Measurements from ENCODE around the gene MACIR.

Gene MACIR

GRCh38 chr5:103247118-103247517, 11.4 kb upstream of the MACIR start:
- DNase-seq: no peak

- no peak for DNase-seq
These were observed 9.5 kb upstream of the MACIR start for GRCh38 chr5:103249068-103249467.

GRCh38 chr5:103254921-103255320, 3.6 kb upstream of the MACIR start:
- no peak for DNase-seq

GRCh38 chr5:103255691-103256090, 2.9 kb upstream of the MACIR start:
- no peak for DNase-seq

GRCh38 chr5:103256178-103256577, 2.4 kb upstream of the MACIR start:
- no peak for DNase-seq

GRCh38 chr5:103258957-103259704, 568 bp downstream of the MACIR start:
- DNase-seq: peak; percentile 56 to 69

- peak in 1 of 2 donors; percentile 1 for DNase-seq
These were observed 1.3 kb downstream of the MACIR start for GRCh38 chr5:103259705-103260355.

GRCh38 chr5:103260951-103261350, 2.4 kb downstream of the MACIR start:
- DNase-seq: no peak

- DNase-seq: no peak
These were observed 3.9 kb downstream of the MACIR start for GRCh38 chr5:103262422-103262871.

- no peak for DNase-seq
These were observed 4.5 kb downstream of the MACIR start for GRCh38 chr5:103263054-103263453.

GRCh38 chr5:103264508-103264907, 5.9 kb downstream of the MACIR start:
- no peak for DNase-seq

GRCh38 chr5:103270581-103270980, 12.0 kb downstream of the MACIR start:
- DNase-seq: no peak

GRCh38 chr5:103271570-103272289, 13.2 kb downstream of the MACIR start:
- no peak for DNase-seq

- no peak for DNase-seq
These were observed 13.8 kb downstream of the MACIR start for GRCh38 chr5:103272377-103272776.

GRCh38 chr5:103273952-103274351, 15.4 kb downstream of the MACIR start:
- no peak for DNase-seq

GRCh38 chr5:103275851-103276250, 17.3 kb downstream of the MACIR start:
- no peak for DNase-seq

GRCh38 chr5:103280967-103281366, 22.4 kb downstream of the MACIR start:
- no peak for DNase-seq

GRCh38 chr5:103283120-103283519, 24.6 kb downstream of the MACIR start:
- no peak for DNase-seq

GRCh38 chr5:103283869-103284268, 25.3 kb downstream of the MACIR start:
- no peak for DNase-seq

- no peak for DNase-seq
These were observed 28.1 kb downstream of the MACIR start for GRCh38 chr5:103286622-103287021.

GRCh38 chr5:103289024-103289423, 30.5 kb downstream of the MACIR start:
- DNase-seq: no peak

- DNase-seq: no peak
These were observed 32.3 kb downstream of the MACIR start for GRCh38 chr5:103290846-103291245.

GRCh38 chr5:103291606-103292005, 33.0 kb downstream of the MACIR start:
- no peak for DNase-seq

GRCh38 chr5:103293099-103293498, 34.5 kb downstream of the MACIR start:
- DNase-seq: no peak

Measured in CD4-positive, alpha-beta T cell treated with Interferon alpha-2 for 1 hour (primary cell).